ENCODE results near the gene LRRC75A. TPM values are rescaled to one million over a fixed set of nuclear protein-coding genes. Genes with fewer than 3 reads are reported as not detected.

The LRRC75A gene
- total and polyA plus RNA-seq, 2 of the 13 experiments (the other 11 are each of a cell fraction or from before 2014, with no cell fraction given) = 0.03 TPM; not detected in 1

- TF ChIP-seq ZBED4 (CRISPR knock-in tag; IDR thresholded peaks at IDR 0.05; ENCODE audit: borderline replicate concordance) (no peak), ZNF878 (CRISPR knock-in tag; IDR thresholded peaks at IDR 0.05) (peak; percentile 89; the same call in 1 of the 2 replicates), HNF4G (IDR thresholded peaks at IDR 0.05; ENCODE audit: borderline replicate concordance, low read depth, low read length) (no peak), HNF4G (CRISPR knock-in tag; IDR thresholded peaks at IDR 0.05; ENCODE audit: borderline replicate concordance, low read depth) (0 out of 2 replicates have a peak, but pooled peaks have one; percentile 38), NPAS2 (CRISPR knock-in tag; IDR thresholded peaks at IDR 0.05; ENCODE audit: borderline replicate concordance) (no peak), MED13 (CRISPR knock-in tag; IDR thresholded peaks at IDR 0.05) (no peak; the same call in 1 of the 2 replicates), NBN (conservative IDR thresholded peaks at IDR 0.05) (no peak), TBP (CRISPR knock-in tag; IDR thresholded peaks at IDR 0.05) (no peak), SNAPC4 (CRISPR knock-in tag; IDR thresholded peaks at IDR 0.05) (no peak), ZNF816 (CRISPR knock-in tag; IDR thresholded peaks at IDR 0.05; ENCODE audit: borderline replicate concordance) (peak; percentile 77; the same call in 1 of the 2 replicates), HOXA5 (CRISPR knock-in tag; IDR thresholded peaks at IDR 0.05) (peak; percentile 100), HDAC6 (IDR thresholded peaks at IDR 0.05; ENCODE audit: low read depth, low read length) (peak; percentile 66; the same call in 1 of the 2 replicates), MYC (CRISPR knock-in tag; IDR thresholded peaks at IDR 0.05; ENCODE audit: borderline replicate concordance) (peak; percentile 85), ZNF317 (CRISPR knock-in tag; IDR thresholded peaks at IDR 0.05) (peak; percentile 33), ZNF501 (CRISPR knock-in tag; IDR thresholded peaks at IDR 0.05) (no peak), FOSL2 (CRISPR knock-in tag; IDR thresholded peaks at IDR 0.05) (peak; percentile 58), UBTF (CRISPR knock-in tag; IDR thresholded peaks at IDR 0.05) (peak; percentile 33), ZNF839 (CRISPR knock-in tag; IDR thresholded peaks at IDR 0.05; ENCODE audit: borderline replicate concordance) (no peak)
These were observed 53.3 kb downstream of the LRRC75A start (continued) for GRCh38 chr17:16438557-16439302.
